HepG2 (cell line): Measurements from ENCODE around the gene CD7. TPM values are rescaled to one million over a fixed set of nuclear protein-coding genes. Genes with fewer than 3 reads are reported as not detected.

Experiments used
- CBFB ChIP-seq: sonication (generic); formaldehyde crosslinking; IDR thresholded peaks from 2 replicates; pipeline ENCODE4 v1.4.0; 2020; ENCODE audit warnings: missing genetic modification reagents
- CC2D1A ChIP-seq: sonication (generic); formaldehyde crosslinking; IDR thresholded peaks from 2 replicates; pipeline ENCODE4 v1.8.1; 2023; ENCODE audit warnings: mild to moderate bottlenecking, missing genetic modification reagents
- CEBPB ChIP-seq: IDR thresholded peaks from 2 replicates; pipeline ENCODE4 v1.6.1; 2011; ENCODE audit warnings: low read depth, low read length, improper control_type of control experiment, borderline replicate concordance
- CREB1 ChIP-seq, 2 experiments: fragments of 450-650 bp in 1 of 2; IDR thresholded peaks; 2 replicates each; pipeline ENCODE4 v1.6.1; 2016 to 2017; ENCODE audit warnings: control low read depth in 1 of 2, mild to moderate bottlenecking in 1 of 2, missing compliant biosample characterization in 1 of 2, missing genetic modification characterization in 1 of 2
- CSRNP1 ChIP-seq: sonication (generic); formaldehyde crosslinking; IDR thresholded peaks from 2 replicates; pipeline ENCODE4 v1.8.1; 2023; ENCODE audit warnings: mild to moderate bottlenecking, missing genetic modification reagents
- DMTF1 ChIP-seq: sonication (generic); formaldehyde crosslinking; IDR thresholded peaks from 2 replicates; pipeline ENCODE4 v1.4.0; 2020; ENCODE audit warnings: mild to moderate bottlenecking, missing genetic modification reagents
- ELK4 ChIP-seq: sonication (generic); formaldehyde crosslinking; IDR thresholded peaks from 2 replicates; pipeline ENCODE4 v1.9.0; 2021; ENCODE audit warnings: missing genetic modification reagents, borderline replicate concordance
- GABPB1 ChIP-seq: IDR thresholded peaks from 2 replicates; pipeline ENCODE4 v1.6.1; 2016; ENCODE audit warnings: mild to moderate bottlenecking, missing genetic modification reagents, moderate library complexity, missing compliant biosample characterization
- GLMP ChIP-seq: sonication (generic); formaldehyde crosslinking; IDR thresholded peaks from 2 replicates; pipeline ENCODE4 v1.9.0; 2021; ENCODE audit warnings: missing genetic modification reagents, mild to moderate bottlenecking, borderline replicate concordance
- HNRNPH1 ChIP-seq: fragments of 200-400 bp; formaldehyde crosslinking; optimal IDR thresholded peaks from 2 replicates; pipeline ENCODE3; 2017; ENCODE audit warnings: mild to moderate bottlenecking, low read depth, low read length
- MIER2 ChIP-seq: IDR thresholded peaks from 2 replicates; pipeline ENCODE4 v1.6.1; 2016; ENCODE audit warnings: missing biosample characterization, missing genetic modification reagents
- RCOR2 ChIP-seq: IDR thresholded peaks from 2 replicates; pipeline ENCODE4 v1.6.1; 2016; ENCODE audit warnings: missing biosample characterization, missing genetic modification reagents
- SP5 ChIP-seq: IDR thresholded peaks from 2 replicates; pipeline ENCODE4 v1.6.1; 2016; ENCODE audit warnings: low read depth, borderline replicate concordance
- ZKSCAN5 ChIP-seq: sonication (generic); formaldehyde crosslinking; IDR thresholded peaks from 2 replicates; pipeline ENCODE4 v1.5.1; 2020; ENCODE audit warnings: mild to moderate bottlenecking, missing genetic modification reagents
- ZNF567 ChIP-seq: sonication (generic); formaldehyde crosslinking; IDR thresholded peaks from 2 replicates; pipeline ENCODE4 v1.8.1; 2023; ENCODE audit warnings: mild to moderate bottlenecking, missing genetic modification reagents, borderline replicate concordance
- ZNF644 ChIP-seq: IDR thresholded peaks from 2 replicates; pipeline ENCODE4 v1.6.1; 2016; ENCODE audit warnings: low read depth
- ZNF660 ChIP-seq: sonication (generic); formaldehyde crosslinking; IDR thresholded peaks from 2 replicates; pipeline ENCODE4 v1.5.1; 2020; ENCODE audit warnings: mild to moderate bottlenecking, low read depth, missing genetic modification reagents, borderline replicate concordance
- ZNF704 ChIP-seq: sonication (generic); formaldehyde crosslinking; IDR thresholded peaks from 2 replicates; pipeline ENCODE4 v1.8.1; 2023; ENCODE audit warnings: mild to moderate bottlenecking, inconsistent platforms, moderate library complexity, missing genetic modification reagents, borderline replicate concordance
- ZNF788 ChIP-seq: sonication (generic); formaldehyde crosslinking; IDR thresholded peaks from 2 replicates; pipeline ENCODE4 v1.5.0; 2020; ENCODE audit warnings: mild to moderate bottlenecking, missing genetic modification reagents, borderline replicate concordance
- ZNF83 ChIP-seq: sonication (generic); formaldehyde crosslinking; IDR thresholded peaks from 2 replicates; pipeline ENCODE4 v1.4.0; 2020; ENCODE audit warnings: missing genetic modification reagents, mild to moderate bottlenecking, borderline replicate concordance
- polyA plus RNA-seq, 8 experiments: library from polyadenylated mRNA; depleted of rRNA in 3 of 8; stranded (reverse) in 7 of 8; unstranded in 1 of 8; fragments of >200 nt; fragmentation: Illumina TruSeq in 4 of 8; extraction: Trizol in 4 of 8; gene quantifications; 2 replicates each; pipeline versions ENCODE4 v1.2.1 to v1.2.3, GENCODE V29; 2011 to 2016; ENCODE audit warnings: low read depth in 4 of 8, missing spikeins in 1 of 8, mixed read lengths in 1 of 8; ENCODE audit not compliant: insufficient read depth in 1 of 8
- total RNA-seq, 5 experiments: library from RNA; depleted of rRNA; stranded (reverse); fragments of >200 nt; fragmentation: Illumina TruSeq; extraction: Trizol; gene quantifications; 2 replicates each; pipeline ENCODE4 v1.2.3, GENCODE V29; 2016; ENCODE audit warnings: low read depth in 1 of 5

The CD7 gene
- total and polyA plus RNA-seq, 2 of the 13 experiments (the other 11 are each of a cell fraction or from before 2014, with no cell fraction given) = 67.6 to 76.4 TPM

- TF ChIP-seq CEBPB (no peak), CBFB (CRISPR knock-in tag) (no peak), GLMP (CRISPR knock-in tag) (no peak), SP5 (CRISPR knock-in tag) (peak; percentile 83), CREB1 (IDR thresholded peaks at IDR 0.05) (no peak), CREB1 (CRISPR knock-in tag; IDR thresholded peaks at IDR 0.05) (no peak), ZNF644 (CRISPR knock-in tag) (no peak), HNRNPH1 (no peak), ZKSCAN5 (CRISPR knock-in tag) (no peak; the same call in 1 of the 2 replicates), RCOR2 (CRISPR knock-in tag) (no peak), CC2D1A (CRISPR knock-in tag) (no peak), ZNF567 (CRISPR knock-in tag) (0 out of 2 replicates have a peak, but pooled peaks have one; percentile 27), CSRNP1 (no peak), ZNF704 (CRISPR knock-in tag) (no peak), GABPB1 (CRISPR knock-in tag) (peak; percentile 36; the same call in 1 of the 2 replicates), ZNF660 (CRISPR knock-in tag) (no peak), ZNF83 (CRISPR knock-in tag) (no peak), ZNF788 (peak; percentile 90), MIER2 (CRISPR knock-in tag) (no peak), ELK4 (CRISPR knock-in tag) (no peak), DMTF1 (CRISPR knock-in tag) (no peak)
Measured at GRCh38 chr17:82325286-82326180, 8.1 kb upstream of the CD7 start (continued).
